ENCODE measurements around the gene RCAN2.
"Not testable (repeated sequence)": the region's sequence is repeated elsewhere in the genome, so short reads cannot be mapped to it uniquely, and the experiment has no call there.

- TF ChIP-seq EZH2 (optimal IDR thresholded peaks at IDR 0.05; ENCODE audit: low read depth, low read length); CTCF (IDR thresholded peaks at IDR 0.05; ENCODE audit: low read length): not testable (repeated sequence)
Measured at GRCh38 chr6:46405620-46406180, 85.5 kb downstream of the RCAN2 start.
